GM23338 (cell line): ENCODE results near the gene NRAS. TPM values are rescaled to one million over a fixed set of nuclear protein-coding genes. Genes with fewer than 3 reads are reported as not detected.

Source experiments
- ATAC-seq: fragments of 200-7000 bp; cut with Tn5 transposase; 3 replicates; pipeline ENCODE4 v1.9.1; 2020
- DNase-seq: peaks from one replicate; pipeline ENCODE4 v3.0.0-alpha.2; 2015; ENCODE audit warnings: low spot score
- H2AFZ ChIP-seq: fragments of 200-600 bp; sonication (generic); 2 replicates; pipeline ENCODE4 v1.8.0; 2016; ENCODE audit warnings: antibody characterized with exemption, mild to moderate bottlenecking, moderate library complexity
- H3F3A ChIP-seq: fragments of 200-600 bp; sonication (generic); replicated peaks from 2 replicates; pipeline ENCODE4 v1.8.0; 2017; ENCODE audit warnings: antibody characterized with exemption, mixed run types, low read depth
- H3K27ac ChIP-seq: fragments of 200-600 bp; sonication (generic); 2 replicates; pipeline ENCODE4 v1.6.1; 2016; ENCODE audit warnings: low read depth
- H3K27me3 ChIP-seq: fragments of 200-600 bp; sonication (generic); 2 replicates; pipeline ENCODE4 v1.8.0; 2016; ENCODE audit warnings: mild to moderate bottlenecking, mixed run types, moderate library complexity; ENCODE audit not compliant: insufficient read depth
- H3K36me3 ChIP-seq: fragments of 200-600 bp; sonication (generic); 2 replicates; pipeline ENCODE4 v1.8.0; 2016; ENCODE audit warnings: mild to moderate bottlenecking; ENCODE audit not compliant: insufficient read depth
- H3K4me1 ChIP-seq: fragments of 200-600 bp; sonication (generic); 2 replicates; pipeline ENCODE4 v1.8.0; 2016; ENCODE audit warnings: mild to moderate bottlenecking, moderate library complexity; ENCODE audit not compliant: insufficient read depth
- H3K4me2 ChIP-seq: fragments of 200-600 bp; sonication (generic); 2 replicates; pipeline ENCODE4 v1.7.1; 2017; ENCODE audit warnings: mixed run types
- H3K4me3 ChIP-seq: fragments of 200-600 bp; sonication (generic); 2 replicates; pipeline ENCODE4 v1.6.1; 2016; ENCODE audit warnings: mixed run types
- H3K79me2 ChIP-seq: fragments of 200-600 bp; sonication (generic); replicated peaks from 2 replicates; pipeline ENCODE4 v1.8.0; 2017; ENCODE audit warnings: mild to moderate bottlenecking; ENCODE audit not compliant: insufficient read depth
- H3K9me2 ChIP-seq: fragments of 200-600 bp; sonication (generic); 2 replicates; pipeline ENCODE4 v1.8.0; 2017; ENCODE audit not compliant: insufficient read depth
- H4K20me1 ChIP-seq: fragments of 200-600 bp; sonication (generic); replicated peaks from 2 replicates; pipeline ENCODE4 v1.8.0; 2017; ENCODE audit warnings: mild to moderate bottlenecking; ENCODE audit not compliant: insufficient read depth
- H3K27ac Mint-ChIP-seq: 2 replicates; pipeline ENCODE4 v1.8.0; 2020; ENCODE audit warnings: inconsistent platforms, mild to moderate bottlenecking, moderate library complexity, mixed read lengths
- H3K27me3 Mint-ChIP-seq: 3 replicates; pipeline ENCODE4 v1.8.0; 2022; ENCODE audit warnings: low read depth, mild to moderate bottlenecking, moderate library complexity, mixed read lengths, inconsistent platforms; ENCODE audit not compliant: insufficient read depth, poor library complexity
- H3K36me3 Mint-ChIP-seq: 3 replicates; pipeline ENCODE4 v1.8.0; 2021; ENCODE audit warnings: low read depth, mild to moderate bottlenecking, inconsistent platforms, moderate library complexity, mixed read lengths
- H3K4me1 Mint-ChIP-seq: 3 replicates; pipeline ENCODE4 v1.8.0; 2020; ENCODE audit warnings: mild to moderate bottlenecking, inconsistent platforms, mixed read lengths
- H3K4me3 Mint-ChIP-seq: 3 replicates; pipeline ENCODE4 v1.8.0; 2021; ENCODE audit warnings: moderate library complexity, mild to moderate bottlenecking, inconsistent platforms, mixed read lengths
- H3K9me3 Mint-ChIP-seq: 3 replicates; pipeline ENCODE4 v1.8.0; 2020; ENCODE audit warnings: moderate library complexity, mild to moderate bottlenecking, inconsistent platforms, mixed read lengths
- CREB1 ChIP-seq: fragments of 250-450 bp; sonication (Bioruptor Pico); IDR thresholded peaks from 2 replicates; pipeline ENCODE4 v1.5.0; 2020; ENCODE audit warnings: low read depth, mild to moderate bottlenecking, moderate library complexity
- EZH2 ChIP-seq: fragments of 200-600 bp; sonication (generic); IDR thresholded peaks from one replicate; pipeline ENCODE4 v1.8.0; 2017; ENCODE audit warnings: antibody characterized with exemption, mild to moderate bottlenecking, low read depth; ENCODE audit not compliant: unreplicated experiment
- EZH2phosphoT487 ChIP-seq: fragments of 200-600 bp; sonication (generic); IDR thresholded peaks from one replicate; pipeline ENCODE4 v1.8.1; 2018; ENCODE audit warnings: antibody characterized with exemption; ENCODE audit not compliant: unreplicated experiment
- JUNB ChIP-seq: IDR thresholded peaks from one replicate; pipeline ENCODE4 v1.6.1; 2016; ENCODE audit warnings: antibody characterized with exemption; ENCODE audit not compliant: unreplicated experiment
- NANOG ChIP-seq: IDR thresholded peaks from 2 replicates; pipeline ENCODE4 v1.6.1; 2016; ENCODE audit warnings: antibody characterized with exemption, borderline replicate concordance
- POLR2AphosphoS5 ChIP-seq: IDR thresholded peaks from 2 replicates; pipeline ENCODE4 v1.6.1; 2016; ENCODE audit warnings: antibody characterized with exemption, low read depth
- STAT1 ChIP-seq: IDR thresholded peaks from one replicate; pipeline ENCODE4 v1.6.1; 2016; ENCODE audit warnings: antibody characterized with exemption; ENCODE audit not compliant: unreplicated experiment
- ZNF114 ChIP-seq: fragments of 250-450 bp; sonication (Bioruptor Pico); IDR thresholded peaks from 2 replicates; pipeline ENCODE4 v1.5.0; 2020; ENCODE audit warnings: mild to moderate bottlenecking, moderate library complexity
- ZNF331 ChIP-seq: fragments of 250-450 bp; sonication (Bioruptor Pico); IDR thresholded peaks from 2 replicates; pipeline ENCODE4 v1.5.0; 2020; ENCODE audit warnings: low read depth, mild to moderate bottlenecking, moderate library complexity
- polyA plus RNA-seq: library from polyadenylated mRNA; unstranded; fragments of >200 nt; fragmentation: Nextera tagmentation; extraction: Ambion mirVana; gene quantifications from 2 replicates; pipeline ENCODE4 v1.2.1, GENCODE V29; 2016
- total RNA-seq: library from RNA; depleted of rRNA; stranded (reverse); fragments of >200 nt; shearing (Covaris generic); gene quantifications from 2 replicates; pipeline ENCODE4 v1.2.3, GENCODE V29; 2014
- TF ChIP-seq, protein P1 (sequence below): IDR thresholded peaks from one replicate; pipeline ENCODE4 v1.6.1; 2018; ENCODE audit warnings: antibody characterized with exemption; ENCODE audit not compliant: unreplicated experiment
- TF ChIP-seq, protein P2 (sequence below): fragments of 250-450 bp; sonication (Bioruptor Pico); IDR thresholded peaks from 2 replicates; pipeline ENCODE4 v1.5.0; 2020; ENCODE audit warnings: mild to moderate bottlenecking, moderate library complexity
- TF ChIP-seq, protein P3 (sequence below), 2 experiments: fragments of 200-600 bp in 1 of 2; sonication (generic) in 1 of 2; conservative IDR thresholded peaks; 2 replicates each; pipeline versions ENCODE4 v1.5.1 to v1.6.1; 2016 to 2017; ENCODE audit warnings: antibody characterized with exemption in 2 of 2, low read depth in 2 of 2, mild to moderate bottlenecking in 2 of 2, moderate library complexity in 1 of 2
- TF ChIP-seq, protein P4 (sequence below): IDR thresholded peaks from 2 replicates; pipeline ENCODE4 v1.6.1; 2016; ENCODE audit warnings: antibody characterized with exemption

Gene NRAS
- total and polyA plus RNA-seq, 2 experiments from 2014 or later, result 22.3 to 83.2 TPM

DNA sequence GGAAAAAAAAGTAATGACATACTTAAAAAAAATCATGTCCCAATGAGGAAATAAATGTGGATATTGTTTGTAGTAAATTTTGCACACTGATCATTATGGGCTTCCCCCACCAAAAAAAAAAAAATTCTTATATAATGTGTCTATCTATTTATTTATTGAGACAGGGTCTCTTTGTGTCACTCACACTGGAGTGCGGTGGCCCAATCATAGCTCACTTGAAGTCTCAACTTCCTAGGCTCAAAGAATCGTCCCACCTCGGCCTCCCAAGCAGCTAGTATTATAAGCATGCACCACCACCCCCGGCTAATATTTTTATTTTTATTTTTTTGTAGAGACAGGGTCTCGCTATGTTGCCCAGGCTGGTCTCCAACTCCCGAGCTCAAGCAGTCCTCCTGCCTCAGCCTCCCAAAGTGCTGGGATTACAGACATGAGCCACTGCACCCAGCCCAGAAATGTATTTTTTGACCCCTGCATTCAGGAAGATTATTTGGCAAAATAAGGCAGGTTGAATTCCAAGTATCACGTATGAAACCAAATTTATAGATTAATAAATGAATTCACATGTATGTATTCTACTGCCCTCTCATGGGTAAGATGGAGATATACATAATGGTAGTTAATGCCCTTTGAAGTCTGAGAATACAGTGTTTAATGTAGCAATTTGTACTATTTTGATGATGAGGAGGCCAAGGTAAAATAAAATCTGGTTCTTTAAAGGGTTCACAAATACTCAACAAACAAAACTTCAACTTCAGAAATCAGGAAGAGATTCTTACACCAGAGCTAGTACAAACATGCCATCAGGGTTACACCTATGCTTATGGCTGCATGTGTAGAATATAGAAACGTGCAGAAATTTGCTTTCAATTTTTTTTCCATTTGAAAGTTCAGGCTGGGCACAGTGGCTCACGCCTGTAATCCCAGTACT is 45.3 kb downstream of the NRAS start:
- peaks cover 5% of the 10 kb centered on the region for H3K27me3 Mint-ChIP-seq
- Histone ChIP-seq H3K27ac (no peak overlapping the region), H3K36me3 (no peaks in the 10 kb centered on the region), H4K20me1 (no peaks in the 10 kb centered on the region), H3K4me1 (0 out of 2 replicates have a peak, but pooled peaks cover 4% of the 10 kb centered on the region), H3K4me2 (peak overlapping the region; percentile 95), H3K9me2 (no peaks in the 10 kb centered on the region), H3K27me3 (peaks cover 26% of the 10 kb centered on the region; the same call in 1 of the 2 replicates), H2AFZ (no peak overlapping the region), H3K4me3 (peak overlapping the region; percentile 84), H3F3A (peaks cover 7% of the 10 kb centered on the region; the same call in 1 of the 2 replicates), H3K79me2 (no peaks in the 10 kb centered on the region)
- no peak for ATAC-seq
- no peaks in the 10 kb centered on the region for H3K9me3 Mint-ChIP-seq
- peak overlapping the region; percentile 85 for H3K4me3 Mint-ChIP-seq
- H3K27ac Mint-ChIP-seq, result no peak overlapping the region
- no peaks in the 10 kb centered on the region for H3K36me3 Mint-ChIP-seq
- TF ChIP-seq ZNF114 (CRISPR knock-in tag) (no peak), NANOG (no peak), EZH2 (no peak), STAT1 (no peak), POLR2AphosphoS5 (no peak), CREB1 (CRISPR knock-in tag) (no peak), JUNB (no peak), EZH2phosphoT487 (no peak), ZNF331 (CRISPR knock-in tag) (no peak)
- TF ChIP-seq, protein P1, sequence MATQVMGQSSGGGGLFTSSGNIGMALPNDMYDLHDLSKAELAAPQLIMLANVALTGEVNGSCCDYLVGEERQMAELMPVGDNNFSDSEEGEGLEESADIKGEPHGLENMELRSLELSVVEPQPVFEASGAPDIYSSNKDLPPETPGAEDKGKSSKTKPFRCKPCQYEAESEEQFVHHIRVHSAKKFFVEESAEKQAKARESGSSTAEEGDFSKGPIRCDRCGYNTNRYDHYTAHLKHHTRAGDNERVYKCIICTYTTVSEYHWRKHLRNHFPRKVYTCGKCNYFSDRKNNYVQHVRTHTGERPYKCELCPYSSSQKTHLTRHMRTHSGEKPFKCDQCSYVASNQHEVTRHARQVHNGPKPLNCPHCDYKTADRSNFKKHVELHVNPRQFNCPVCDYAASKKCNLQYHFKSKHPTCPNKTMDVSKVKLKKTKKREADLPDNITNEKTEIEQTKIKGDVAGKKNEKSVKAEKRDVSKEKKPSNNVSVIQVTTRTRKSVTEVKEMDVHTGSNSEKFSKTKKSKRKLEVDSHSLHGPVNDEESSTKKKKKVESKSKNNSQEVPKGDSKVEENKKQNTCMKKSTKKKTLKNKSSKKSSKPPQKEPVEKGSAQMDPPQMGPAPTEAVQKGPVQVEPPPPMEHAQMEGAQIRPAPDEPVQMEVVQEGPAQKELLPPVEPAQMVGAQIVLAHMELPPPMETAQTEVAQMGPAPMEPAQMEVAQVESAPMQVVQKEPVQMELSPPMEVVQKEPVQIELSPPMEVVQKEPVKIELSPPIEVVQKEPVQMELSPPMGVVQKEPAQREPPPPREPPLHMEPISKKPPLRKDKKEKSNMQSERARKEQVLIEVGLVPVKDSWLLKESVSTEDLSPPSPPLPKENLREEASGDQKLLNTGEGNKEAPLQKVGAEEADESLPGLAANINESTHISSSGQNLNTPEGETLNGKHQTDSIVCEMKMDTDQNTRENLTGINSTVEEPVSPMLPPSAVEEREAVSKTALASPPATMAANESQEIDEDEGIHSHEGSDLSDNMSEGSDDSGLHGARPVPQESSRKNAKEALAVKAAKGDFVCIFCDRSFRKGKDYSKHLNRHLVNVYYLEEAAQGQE, result no peak
- TF ChIP-seq, protein P2, sequence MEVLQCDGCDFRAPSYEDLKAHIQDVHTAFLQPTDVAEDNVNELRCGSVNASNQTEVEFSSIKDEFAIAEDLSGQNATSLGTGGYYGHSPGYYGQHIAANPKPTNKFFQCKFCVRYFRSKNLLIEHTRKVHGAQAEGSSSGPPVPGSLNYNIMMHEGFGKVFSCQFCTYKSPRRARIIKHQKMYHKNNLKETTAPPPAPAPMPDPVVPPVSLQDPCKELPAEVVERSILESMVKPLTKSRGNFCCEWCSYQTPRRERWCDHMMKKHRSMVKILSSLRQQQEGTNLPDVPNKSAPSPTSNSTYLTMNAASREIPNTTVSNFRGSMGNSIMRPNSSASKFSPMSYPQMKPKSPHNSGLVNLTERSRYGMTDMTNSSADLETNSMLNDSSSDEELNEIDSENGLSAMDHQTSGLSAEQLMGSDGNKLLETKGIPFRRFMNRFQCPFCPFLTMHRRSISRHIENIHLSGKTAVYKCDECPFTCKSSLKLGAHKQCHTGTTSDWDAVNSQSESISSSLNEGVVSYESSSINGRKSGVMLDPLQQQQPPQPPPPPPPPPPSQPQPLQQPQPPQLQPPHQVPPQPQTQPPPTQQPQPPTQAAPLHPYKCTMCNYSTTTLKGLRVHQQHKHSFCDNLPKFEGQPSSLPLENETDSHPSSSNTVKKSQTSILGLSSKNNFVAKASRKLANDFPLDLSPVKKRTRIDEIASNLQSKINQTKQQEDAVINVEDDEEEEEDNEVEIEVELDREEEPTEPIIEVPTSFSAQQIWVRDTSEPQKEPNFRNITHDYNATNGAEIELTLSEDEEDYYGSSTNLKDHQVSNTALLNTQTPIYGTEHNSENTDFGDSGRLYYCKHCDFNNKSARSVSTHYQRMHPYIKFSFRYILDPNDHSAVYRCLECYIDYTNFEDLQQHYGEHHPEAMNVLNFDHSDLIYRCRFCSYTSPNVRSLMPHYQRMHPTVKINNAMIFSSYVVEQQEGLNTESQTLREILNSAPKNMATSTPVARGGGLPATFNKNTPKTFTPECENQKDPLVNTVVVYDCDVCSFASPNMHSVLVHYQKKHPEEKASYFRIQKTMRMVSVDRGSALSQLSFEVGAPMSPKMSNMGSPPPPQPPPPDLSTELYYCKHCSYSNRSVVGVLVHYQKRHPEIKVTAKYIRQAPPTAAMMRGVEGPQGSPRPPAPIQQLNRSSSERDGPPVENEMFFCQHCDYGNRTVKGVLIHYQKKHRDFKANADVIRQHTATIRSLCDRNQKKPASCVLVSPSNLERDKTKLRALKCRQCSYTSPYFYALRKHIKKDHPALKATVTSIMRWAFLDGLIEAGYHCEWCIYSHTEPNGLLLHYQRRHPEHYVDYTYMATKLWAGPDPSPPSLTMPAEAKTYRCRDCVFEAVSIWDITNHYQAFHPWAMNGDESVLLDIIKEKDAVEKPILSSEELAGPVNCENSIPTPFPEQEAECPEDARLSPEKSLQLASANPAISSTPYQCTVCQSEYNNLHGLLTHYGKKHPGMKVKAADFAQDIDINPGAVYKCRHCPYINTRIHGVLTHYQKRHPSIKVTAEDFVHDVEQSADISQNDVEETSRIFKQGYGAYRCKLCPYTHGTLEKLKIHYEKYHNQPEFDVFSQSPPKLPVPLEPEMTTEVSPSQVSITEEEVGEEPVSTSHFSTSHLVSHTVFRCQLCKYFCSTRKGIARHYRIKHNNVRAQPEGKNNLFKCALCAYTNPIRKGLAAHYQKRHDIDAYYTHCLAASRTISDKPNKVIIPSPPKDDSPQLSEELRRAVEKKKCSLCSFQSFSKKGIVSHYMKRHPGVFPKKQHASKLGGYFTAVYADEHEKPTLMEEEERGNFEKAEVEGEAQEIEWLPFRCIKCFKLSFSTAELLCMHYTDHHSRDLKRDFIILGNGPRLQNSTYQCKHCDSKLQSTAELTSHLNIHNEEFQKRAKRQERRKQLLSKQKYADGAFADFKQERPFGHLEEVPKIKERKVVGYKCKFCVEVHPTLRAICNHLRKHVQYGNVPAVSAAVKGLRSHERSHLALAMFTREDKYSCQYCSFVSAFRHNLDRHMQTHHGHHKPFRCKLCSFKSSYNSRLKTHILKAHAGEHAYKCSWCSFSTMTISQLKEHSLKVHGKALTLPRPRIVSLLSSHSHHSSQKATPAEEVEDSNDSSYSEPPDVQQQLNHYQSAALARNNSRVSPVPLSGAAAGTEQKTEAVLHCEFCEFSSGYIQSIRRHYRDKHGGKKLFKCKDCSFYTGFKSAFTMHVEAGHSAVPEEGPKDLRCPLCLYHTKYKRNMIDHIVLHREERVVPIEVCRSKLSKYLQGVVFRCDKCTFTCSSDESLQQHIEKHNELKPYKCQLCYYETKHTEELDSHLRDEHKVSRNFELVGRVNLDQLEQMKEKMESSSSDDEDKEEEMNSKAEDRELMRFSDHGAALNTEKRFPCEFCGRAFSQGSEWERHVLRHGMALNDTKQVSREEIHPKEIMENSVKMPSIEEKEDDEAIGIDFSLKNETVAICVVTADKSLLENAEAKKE, result no peak
- TF ChIP-seq, protein P3, sequence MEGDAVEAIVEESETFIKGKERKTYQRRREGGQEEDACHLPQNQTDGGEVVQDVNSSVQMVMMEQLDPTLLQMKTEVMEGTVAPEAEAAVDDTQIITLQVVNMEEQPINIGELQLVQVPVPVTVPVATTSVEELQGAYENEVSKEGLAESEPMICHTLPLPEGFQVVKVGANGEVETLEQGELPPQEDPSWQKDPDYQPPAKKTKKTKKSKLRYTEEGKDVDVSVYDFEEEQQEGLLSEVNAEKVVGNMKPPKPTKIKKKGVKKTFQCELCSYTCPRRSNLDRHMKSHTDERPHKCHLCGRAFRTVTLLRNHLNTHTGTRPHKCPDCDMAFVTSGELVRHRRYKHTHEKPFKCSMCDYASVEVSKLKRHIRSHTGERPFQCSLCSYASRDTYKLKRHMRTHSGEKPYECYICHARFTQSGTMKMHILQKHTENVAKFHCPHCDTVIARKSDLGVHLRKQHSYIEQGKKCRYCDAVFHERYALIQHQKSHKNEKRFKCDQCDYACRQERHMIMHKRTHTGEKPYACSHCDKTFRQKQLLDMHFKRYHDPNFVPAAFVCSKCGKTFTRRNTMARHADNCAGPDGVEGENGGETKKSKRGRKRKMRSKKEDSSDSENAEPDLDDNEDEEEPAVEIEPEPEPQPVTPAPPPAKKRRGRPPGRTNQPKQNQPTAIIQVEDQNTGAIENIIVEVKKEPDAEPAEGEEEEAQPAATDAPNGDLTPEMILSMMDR (conservative IDR thresholded peaks at IDR 0.05; ENCODE audit: low read depth in 2 of 2), result no peak
- TF ChIP-seq, protein P4, sequence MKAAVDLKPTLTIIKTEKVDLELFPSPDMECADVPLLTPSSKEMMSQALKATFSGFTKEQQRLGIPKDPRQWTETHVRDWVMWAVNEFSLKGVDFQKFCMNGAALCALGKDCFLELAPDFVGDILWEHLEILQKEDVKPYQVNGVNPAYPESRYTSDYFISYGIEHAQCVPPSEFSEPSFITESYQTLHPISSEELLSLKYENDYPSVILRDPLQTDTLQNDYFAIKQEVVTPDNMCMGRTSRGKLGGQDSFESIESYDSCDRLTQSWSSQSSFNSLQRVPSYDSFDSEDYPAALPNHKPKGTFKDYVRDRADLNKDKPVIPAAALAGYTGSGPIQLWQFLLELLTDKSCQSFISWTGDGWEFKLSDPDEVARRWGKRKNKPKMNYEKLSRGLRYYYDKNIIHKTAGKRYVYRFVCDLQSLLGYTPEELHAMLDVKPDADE, result no peak
- peaks cover 4% of the 10 kb centered on the region; the same call in 2 of the 3 replicates for H3K4me1 Mint-ChIP-seq
- no peak for DNase-seq
